GM20000 (cell line): ENCODE measurements around the gene ZNFX1.
A peak's percentile ranks its signal among the peaks of the same experiment; 100 is the strongest.

Experiments
- DNase-seq: peaks from one replicate; pipeline ENCODE4 v3.0.0; 2012; ENCODE audit warnings: low spot score
- TF ChIP-seq, protein P1 (sequence below): IDR thresholded peaks from 2 replicates; pipeline ENCODE4 v1.5.1; 2012; ENCODE audit warnings: mild to moderate bottlenecking, control low read depth; ENCODE audit errors: extremely low read depth, missing control alignments

ZNFX1 gene

GRCh38 chr20:49281913-49282467, 4.1 kb upstream of the ZNFX1 start:
- TF ChIP-seq, protein P1, sequence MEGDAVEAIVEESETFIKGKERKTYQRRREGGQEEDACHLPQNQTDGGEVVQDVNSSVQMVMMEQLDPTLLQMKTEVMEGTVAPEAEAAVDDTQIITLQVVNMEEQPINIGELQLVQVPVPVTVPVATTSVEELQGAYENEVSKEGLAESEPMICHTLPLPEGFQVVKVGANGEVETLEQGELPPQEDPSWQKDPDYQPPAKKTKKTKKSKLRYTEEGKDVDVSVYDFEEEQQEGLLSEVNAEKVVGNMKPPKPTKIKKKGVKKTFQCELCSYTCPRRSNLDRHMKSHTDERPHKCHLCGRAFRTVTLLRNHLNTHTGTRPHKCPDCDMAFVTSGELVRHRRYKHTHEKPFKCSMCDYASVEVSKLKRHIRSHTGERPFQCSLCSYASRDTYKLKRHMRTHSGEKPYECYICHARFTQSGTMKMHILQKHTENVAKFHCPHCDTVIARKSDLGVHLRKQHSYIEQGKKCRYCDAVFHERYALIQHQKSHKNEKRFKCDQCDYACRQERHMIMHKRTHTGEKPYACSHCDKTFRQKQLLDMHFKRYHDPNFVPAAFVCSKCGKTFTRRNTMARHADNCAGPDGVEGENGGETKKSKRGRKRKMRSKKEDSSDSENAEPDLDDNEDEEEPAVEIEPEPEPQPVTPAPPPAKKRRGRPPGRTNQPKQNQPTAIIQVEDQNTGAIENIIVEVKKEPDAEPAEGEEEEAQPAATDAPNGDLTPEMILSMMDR, result no peak
- DNase-seq, result no peak

- peak; percentile 20 for DNase-seq
- TF ChIP-seq, protein P1, result no peak
Measured at GRCh38 chr20:49281059-49281912, 3.4 kb upstream of the ZNFX1 start.

DNA sequence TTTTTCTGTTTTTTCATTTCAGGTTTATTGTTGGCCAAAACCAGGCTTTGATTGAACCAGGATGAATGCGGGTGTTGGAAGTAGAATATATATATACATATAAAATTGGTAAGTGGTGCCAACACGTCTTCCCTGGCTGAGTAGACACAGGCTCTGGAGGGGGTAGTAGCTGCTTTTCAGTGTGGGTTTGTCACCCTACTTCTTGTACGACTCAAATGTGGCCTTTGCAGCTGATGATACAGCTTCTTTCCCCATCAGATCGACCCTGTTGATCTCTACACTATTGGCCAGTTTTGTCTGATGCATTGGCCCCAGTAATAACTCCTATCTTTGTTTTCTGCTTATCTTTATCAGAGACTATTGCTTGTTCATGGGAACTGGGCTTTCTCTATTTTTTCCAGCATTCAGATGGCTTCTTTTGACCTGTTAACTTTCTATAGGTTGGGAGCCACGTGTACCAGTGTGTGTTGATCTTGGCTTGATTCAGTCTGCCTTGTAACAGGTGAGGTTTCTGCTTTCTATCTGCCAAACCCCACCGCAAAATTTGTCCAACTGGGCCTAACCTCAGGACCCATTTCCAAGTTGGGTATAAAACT, 2.7 kb upstream of the ZNFX1 start:
- no peak for DNase-seq
- TF ChIP-seq, protein P1, result no peak

- no peak for DNase-seq
- TF ChIP-seq, protein P1, result no peak
Measured at GRCh38 chr20:49279677-49280462, 2.0 kb upstream of the ZNFX1 start.

- DNase-seq, result no peak
Measured at GRCh38 chr20:49278818-49279676, 1.2 kb upstream of the ZNFX1 start.

DNA sequence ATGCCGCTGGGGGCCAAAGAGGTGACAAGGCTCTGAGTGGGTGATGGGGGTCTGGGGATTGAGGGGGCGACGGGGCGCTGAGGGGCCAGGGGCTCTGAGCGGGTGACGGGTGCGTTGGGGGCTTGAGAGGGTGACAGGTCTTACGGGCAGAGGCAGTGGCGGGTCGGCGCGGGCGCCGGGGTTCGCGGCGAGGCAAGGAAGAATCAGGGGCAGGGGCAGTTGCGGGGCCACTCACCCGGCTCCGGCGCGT, 146 bp downstream of the ZNFX1 start:
- TF ChIP-seq, protein P1, result no peak
- no peak for DNase-seq

More at GRCh38 chr20:49278818-49279676, 1.2 kb upstream of the ZNFX1 start:
- TF ChIP-seq, protein P1, result no peak
